Endodermal cell (in vitro differentiated cells): ENCODE data around the gene TMEM198. TPM values are rescaled to one million over a fixed set of nuclear protein-coding genes. Genes with fewer than 3 reads are reported as not detected.

ENCODE experiments used
- DNase-seq: peaks from one replicate; pipeline ENCODE4 v3.0.0-alpha.2; 2017
- H3K27ac ChIP-seq: 2 replicates; pipeline ENCODE4 v1.5.1; 2013; ENCODE audit warnings: mild to moderate bottlenecking, low read depth, low read length, moderate library complexity
- H3K27me3 ChIP-seq: 2 replicates; pipeline ENCODE4 v1.6.1; 2013; ENCODE audit warnings: mild to moderate bottlenecking, low read length, moderate library complexity; ENCODE audit not compliant: insufficient read depth, control insufficient read depth, poor library complexity, severe bottlenecking
- H3K36me3 ChIP-seq: 2 replicates; pipeline ENCODE4 v1.7.0; 2013; ENCODE audit warnings: mild to moderate bottlenecking, low read length, moderate library complexity; ENCODE audit not compliant: control insufficient read depth, insufficient read depth
- H3K4me1 ChIP-seq: one replicate; pipeline ENCODE4 v1.7.0; 2013; ENCODE audit warnings: low read length; ENCODE audit not compliant: control insufficient read depth, insufficient read depth
- H3K4me3 ChIP-seq: 2 replicates; pipeline ENCODE4 v1.5.1; 2013; ENCODE audit warnings: mild to moderate bottlenecking, low read length, moderate library complexity
- H3K9ac ChIP-seq: 2 replicates; pipeline ENCODE4 v1.6.1; 2013; ENCODE audit warnings: mild to moderate bottlenecking, low read length, moderate library complexity; ENCODE audit not compliant: poor library complexity, severe bottlenecking; ENCODE audit errors: extremely low read depth
- H3K9me3 ChIP-seq: 2 replicates; pipeline ENCODE4 v1.6.1; 2013; ENCODE audit warnings: mild to moderate bottlenecking, low read length, moderate library complexity; ENCODE audit not compliant: control insufficient read depth
- H3K27ac Mint-ChIP-seq: 2 replicates; pipeline ENCODE4 v1.8.0; 2020; ENCODE audit warnings: mixed read lengths
- H3K27me3 Mint-ChIP-seq: 2 replicates; pipeline ENCODE4 v1.8.0; 2021; ENCODE audit warnings: mild to moderate bottlenecking, mixed read lengths; ENCODE audit not compliant: insufficient read depth
- H3K36me3 Mint-ChIP-seq: 2 replicates; pipeline ENCODE4 v1.8.0; 2020; ENCODE audit warnings: low read depth, mixed read lengths
- H3K4me1 Mint-ChIP-seq: 2 replicates; pipeline ENCODE4 v1.8.0; 2020; ENCODE audit warnings: mixed read lengths
- H3K4me3 Mint-ChIP-seq: 2 replicates; pipeline ENCODE4 v1.8.0; 2020; ENCODE audit warnings: mild to moderate bottlenecking, moderate library complexity, mixed read lengths
- H3K9me3 Mint-ChIP-seq: 2 replicates; pipeline ENCODE4 v1.8.0; 2020; ENCODE audit warnings: mild to moderate bottlenecking, mixed read lengths
- CTCF ChIP-seq: fragments of 200-600 bp; sonication (generic); conservative IDR thresholded peaks from 2 replicates; pipeline ENCODE4 v1.5.0; 2021; ENCODE audit warnings: antibody characterized with exemption, mild to moderate bottlenecking
- WGBS, 2 experiments: methylation state at CpG; one replicate each; pipeline versions ENCODE4 v1.1.5 to v1.1.7; 2013; ENCODE audit warnings: missing lambda C conversion rate in 2 of 2, mixed read lengths in 1 of 2; ENCODE audit not compliant: insufficient coverage in 1 of 2, insufficient read length in 1 of 2; 5-methylcytosine and 5-hydroxymethylcytosine counted together
- total RNA-seq, 2 donors: library from RNA; stranded (reverse); fragmentation: NEBNext Ultra II Directional in 1 of 2; extraction: Animal tissue kit (Norgen Biotek cat#: 25700) in 1 of 2; gene quantifications; 2 replicates in 1 of 2; 3 replicates in 1 of 2; pipeline ENCODE4 v1.2.1, GENCODE V29; 2021

The TMEM198 gene
- total RNA-seq, 2 donors from 2014 or later, result 2.6 to 3.9 TPM

GRCh38 chr2:219517954-219518778, 25.7 kb upstream of the TMEM198 start:
- Histone ChIP-seq H3K27ac (no peak overlapping the region), H3K9me3 (no peaks in the 10 kb centered on the region), H3K4me3 (no peak overlapping the region), H3K36me3 (no peaks in the 10 kb centered on the region), H3K27me3 (peaks cover 44% of the 10 kb centered on the region), H3K4me1 (peaks cover 9% of the 10 kb centered on the region), H3K9ac (no peak overlapping the region)
- Mint-ChIP-seq H3K36me3 (no peaks in the 10 kb centered on the region), H3K4me3 (no peak overlapping the region), H3K27ac (no peak overlapping the region), H3K9me3 (no peaks in the 10 kb centered on the region), H3K27me3 (peaks cover 61% of the 10 kb centered on the region), H3K4me1 (peaks cover 25% of the 10 kb centered on the region)
- TF ChIP-seq CTCF, result no peak
- DNase-seq, result no peak
- WGBS, 2 experiments, result 74 to 78% methylated on average over 4 to 10 of the region's 10 CpGs

DNA sequence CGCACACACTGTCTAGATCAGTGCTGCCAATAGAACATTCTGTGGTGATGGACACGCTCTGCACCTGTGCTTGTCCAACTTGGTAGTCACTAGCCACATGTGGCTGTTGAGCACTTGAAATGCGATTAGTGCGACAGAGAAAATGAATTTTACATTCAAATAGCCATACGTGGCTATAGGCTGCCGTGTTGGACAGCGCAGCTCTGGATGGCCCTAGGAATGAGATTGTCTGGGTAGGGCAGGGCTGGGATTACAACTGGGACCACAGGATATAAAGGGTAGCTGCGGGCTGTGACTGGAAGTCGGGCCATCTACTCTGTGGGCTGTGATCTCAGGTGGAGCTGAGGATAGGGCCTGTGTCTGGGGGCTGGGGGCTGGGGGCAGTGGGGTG, 24.3 kb upstream of the TMEM198 start:
- Mint-ChIP-seq H3K4me3 (no peak overlapping the region), H3K9me3 (no peaks in the 10 kb centered on the region)
- no peak overlapping the region for H3K27ac ChIP-seq

GRCh38 chr2:219520079-219520478, 23.7 kb upstream of the TMEM198 start:
- no peak overlapping the region for H3K27ac ChIP-seq
- Mint-ChIP-seq H3K27me3 (peaks cover 47% of the 10 kb centered on the region), H3K4me1 (peaks cover 20% of the 10 kb centered on the region), H3K4me3 (no peak overlapping the region), H3K9me3 (no peaks in the 10 kb centered on the region), H3K27ac (no peak overlapping the region), H3K36me3 (no peaks in the 10 kb centered on the region)
- TF ChIP-seq CTCF, result no peak
- H3K9me3 ChIP-seq, result no peaks in the 10 kb centered on the region
- peaks cover 25% of the 10 kb centered on the region for H3K27me3 ChIP-seq
- peaks cover 4% of the 10 kb centered on the region for H3K4me1 ChIP-seq
- DNase-seq, result peak; percentile 57
- H3K36me3 ChIP-seq, result no peaks in the 10 kb centered on the region
- 73 to 79% methylated on average over 5 to 8 of the region's 8 CpGs for WGBS, 2 experiments
- no peak overlapping the region for H3K4me3 ChIP-seq
- no peak overlapping the region for H3K9ac ChIP-seq

More for the DNA sequence above, 24.3 kb upstream of the TMEM198 start:
- Histone ChIP-seq H3K9me3 (no peaks in the 10 kb centered on the region), H3K9ac (no peak overlapping the region), H3K4me3 (no peak overlapping the region), H3K27me3 (peaks cover 31% of the 10 kb centered on the region), H3K4me1 (peaks cover 4% of the 10 kb centered on the region), H3K36me3 (no peaks in the 10 kb centered on the region)
- TF ChIP-seq CTCF, result no peak
- DNase-seq, result no peak
- Mint-ChIP-seq H3K27ac (no peak overlapping the region), H3K36me3 (no peaks in the 10 kb centered on the region), H3K4me1 (peaks cover 18% of the 10 kb centered on the region), H3K27me3 (peaks cover 51% of the 10 kb centered on the region)
- 89 to 97% methylated on average over 2 to 9 of the region's 9 CpGs for WGBS, 2 experiments
